GM18951 (cell line): ENCODE results near the gene FHOD3.
"Not testable (repeated sequence)": the region's sequence is repeated elsewhere in the genome, so short reads cannot be mapped to it uniquely, and the experiment has no call there.

ENCODE experiments used
- POLR2A ChIP-seq: IDR thresholded peaks from 4 replicates; pipeline ENCODE4 v1.6.1; 2011; ENCODE audit warnings: mild to moderate bottlenecking; ENCODE audit not compliant: insufficient read length, insufficient read depth; ENCODE audit errors: extremely low read depth
- in situ Hi-C: fragments of 300-500 bp; cut with MboI; formaldehyde crosslinking; loops from one replicate; pipeline ENCODE4 v1.12.0; 2022; ENCODE audit warnings: low sequenced_read_pairs, mixed read lengths, inconsistent platforms; ENCODE audit not compliant: unreplicated experiment

FHOD3 gene

DNA sequence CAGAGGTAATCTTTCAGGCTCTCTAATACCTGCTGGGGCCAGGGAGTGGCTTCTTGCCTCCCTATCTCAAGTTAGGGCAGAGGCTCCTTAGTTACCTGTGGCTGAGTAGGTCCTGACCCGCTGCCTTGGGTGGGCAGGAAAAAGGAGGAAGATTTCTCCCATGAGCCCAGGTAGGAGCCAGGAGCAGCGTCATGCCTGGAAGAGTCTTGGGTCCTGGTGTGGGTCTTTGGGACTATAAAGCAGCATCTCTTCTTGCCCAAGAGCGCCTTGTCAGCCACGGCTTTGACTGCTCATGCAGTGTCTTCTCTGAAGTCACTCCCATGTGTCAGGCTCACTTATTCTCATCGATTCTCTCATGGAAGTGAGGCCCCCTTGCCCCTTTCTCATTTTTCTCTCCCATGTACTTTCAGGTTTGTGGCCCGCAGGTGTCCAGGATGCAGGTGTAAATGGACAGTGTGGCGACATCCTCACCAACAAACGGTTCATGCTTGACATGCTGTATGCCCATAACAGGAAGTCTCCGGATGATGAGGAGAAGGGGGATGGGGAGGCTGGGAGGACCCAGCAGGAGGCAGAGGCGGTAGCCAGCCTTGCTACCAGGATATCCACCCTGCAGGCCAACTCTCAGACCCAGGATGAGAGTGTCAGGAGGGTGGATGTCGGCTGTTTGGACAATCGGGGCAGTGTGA lies 420.1 kb downstream of the FHOD3 start:
- no peak for TF ChIP-seq POLR2A
- in situ Hi-C loops: no loop called here

DNA sequence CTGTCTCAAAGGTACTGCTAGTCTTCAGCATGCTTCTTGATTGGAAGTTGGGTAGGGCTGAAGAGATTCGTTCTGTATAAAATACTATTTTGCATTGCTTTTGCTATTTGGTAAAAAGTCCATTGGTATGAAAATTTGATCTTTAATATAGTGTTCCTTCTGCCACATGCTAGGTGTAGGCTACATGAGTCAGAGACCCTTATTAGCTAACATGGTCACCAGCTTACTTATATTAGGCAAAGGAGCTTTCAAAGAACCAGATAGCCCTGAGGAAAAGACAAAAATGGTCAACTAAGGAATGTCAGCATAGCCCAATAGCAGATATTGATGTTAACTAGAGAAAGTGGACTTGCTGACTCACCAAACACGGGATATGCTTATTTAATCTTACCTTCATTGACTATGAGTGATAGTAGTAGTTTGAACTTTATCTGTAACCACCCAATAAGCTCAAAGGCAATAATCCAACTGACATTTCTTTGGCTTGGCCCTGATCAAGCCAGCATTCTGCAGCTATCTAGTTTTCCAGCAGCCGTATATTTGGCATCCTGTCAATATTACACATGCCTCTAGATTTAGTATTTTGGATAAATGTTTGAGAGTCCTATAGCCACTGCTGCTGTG lies 421.3 kb downstream of the FHOD3 start:
- no peak for TF ChIP-seq POLR2A
- in situ Hi-C loops: no loop called here

DNA sequence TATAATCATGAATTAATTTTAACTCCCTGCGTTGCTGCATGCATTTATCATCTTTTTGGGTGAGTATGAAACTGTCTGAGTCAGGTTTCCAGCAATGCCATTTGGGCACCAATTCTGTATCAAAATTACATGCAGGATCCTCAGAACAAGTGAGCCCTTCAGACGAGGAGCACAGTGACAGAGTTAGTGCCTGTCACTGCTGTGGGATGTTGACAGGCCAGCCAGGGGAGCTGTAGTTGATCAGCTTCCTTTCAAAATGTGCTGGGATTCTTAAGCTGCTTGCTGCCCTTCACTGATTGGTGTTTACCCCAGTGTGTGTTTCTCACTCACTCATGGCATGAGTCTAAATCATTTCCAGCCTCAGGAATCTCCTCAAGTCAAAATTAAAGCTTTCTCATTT lies 422.1 kb downstream of the FHOD3 start:
- TF ChIP-seq POLR2A: no peak
- in situ Hi-C loops: no loop called here

DNA sequence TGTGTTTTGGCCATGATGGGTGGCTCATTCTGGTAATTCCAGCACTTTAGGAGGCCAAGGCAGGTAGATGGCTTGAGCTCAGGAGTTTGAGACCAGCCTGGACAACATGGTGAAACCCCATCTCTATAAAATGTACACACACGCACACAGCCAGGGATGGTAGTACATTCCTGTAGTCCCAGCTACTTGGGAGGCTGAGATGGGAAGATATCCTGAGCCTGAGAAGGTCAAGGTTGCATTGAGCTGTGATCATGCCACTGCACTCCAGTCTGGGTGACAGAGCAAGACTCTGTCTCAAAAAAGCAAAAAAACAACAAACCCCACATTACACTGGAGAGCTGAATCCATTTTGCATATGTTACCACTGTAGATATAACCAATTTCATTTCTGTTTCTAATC lies 423.8 kb downstream of the FHOD3 start:
- in situ Hi-C loops: not testable (repeated sequence)

DNA sequence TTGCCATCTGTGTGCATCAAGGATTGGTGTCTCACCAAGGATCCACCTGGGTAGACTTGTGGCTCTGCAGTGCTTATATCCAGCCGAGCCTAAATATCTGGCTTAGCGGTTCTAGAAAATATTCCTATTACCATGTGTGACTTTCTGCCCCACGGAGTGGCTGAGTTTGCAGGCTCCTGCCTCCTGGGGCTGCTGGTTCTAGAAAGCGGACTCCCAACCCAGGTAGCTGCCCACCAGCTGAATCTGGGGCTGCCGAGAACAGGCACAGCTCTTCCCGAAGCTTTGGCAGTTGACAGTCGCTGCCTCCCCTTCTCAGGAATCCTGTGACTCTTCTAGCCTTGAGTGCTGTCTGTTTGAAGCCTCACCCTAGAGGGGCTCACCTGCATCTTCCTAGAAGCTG lies 426.7 kb downstream of the FHOD3 start:
- TF ChIP-seq POLR2A: no peak
- in situ Hi-C loops: no loop called here

DNA sequence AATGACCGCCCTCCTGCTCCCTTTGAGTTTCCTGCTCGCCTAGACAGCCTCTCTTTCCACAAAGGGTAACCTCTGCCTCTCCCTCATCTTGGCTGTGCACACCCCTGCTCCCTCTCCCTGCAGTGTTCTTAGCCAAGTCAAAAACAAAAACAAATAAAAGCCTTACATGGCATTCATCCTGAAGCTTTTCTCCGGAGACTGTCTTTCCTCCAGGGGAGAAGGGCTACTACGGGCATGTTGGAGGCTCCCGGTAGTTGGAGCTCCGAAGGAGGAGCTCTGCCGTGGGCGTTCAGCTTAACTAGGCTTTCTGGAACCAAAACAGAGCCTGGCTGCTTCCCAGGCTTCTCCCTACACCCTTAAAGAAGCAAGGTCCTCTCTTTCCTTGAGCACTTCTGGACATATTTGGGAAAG lies 427.1 kb downstream of the FHOD3 start:
- TF ChIP-seq POLR2A: no peak
- in situ Hi-C loops: no loop called here

DNA sequence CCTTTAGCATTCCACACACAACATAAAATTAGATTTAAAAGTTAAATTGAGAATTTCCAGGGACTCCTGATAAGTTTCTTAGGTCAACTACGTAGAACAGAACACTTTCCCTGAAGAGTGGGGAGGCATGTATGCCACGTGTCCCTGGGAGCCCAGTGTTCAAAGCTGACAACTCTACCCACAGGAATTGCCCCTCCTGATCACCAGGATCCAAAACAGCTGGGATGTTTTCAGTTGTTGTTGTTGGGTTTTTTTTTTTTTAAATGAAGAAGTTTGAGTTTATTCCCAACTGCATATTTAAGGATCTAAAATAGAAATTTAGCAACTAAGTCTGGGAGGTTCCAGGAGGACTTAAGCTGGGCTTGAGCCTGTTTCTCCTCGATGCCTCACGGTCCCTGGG lies 430.8 kb downstream of the FHOD3 start:
- TF ChIP-seq POLR2A: no peak
- in situ Hi-C loops: no loop called here

DNA sequence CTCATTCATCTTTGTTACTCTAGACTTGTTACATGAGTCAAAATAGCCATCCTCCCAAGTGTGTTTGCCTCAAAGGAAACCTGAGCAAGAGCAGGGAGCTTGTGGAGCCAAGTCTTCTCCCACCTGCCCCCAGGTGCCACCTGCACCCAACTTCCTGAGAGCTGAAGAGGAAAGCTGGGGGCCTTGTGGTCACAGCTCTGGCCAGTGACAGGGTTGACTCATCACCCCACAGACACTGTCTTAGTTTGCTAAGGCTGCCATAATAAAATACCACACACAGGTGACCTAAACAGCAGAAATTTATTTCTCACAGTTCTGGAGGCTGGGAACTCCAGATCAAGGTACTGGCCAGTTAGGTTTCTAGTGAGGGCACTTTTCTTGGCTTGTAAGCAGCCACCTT lies 431.7 kb downstream of the FHOD3 start:
- no peak for TF ChIP-seq POLR2A
- in situ Hi-C loops: no loop called here

DNA sequence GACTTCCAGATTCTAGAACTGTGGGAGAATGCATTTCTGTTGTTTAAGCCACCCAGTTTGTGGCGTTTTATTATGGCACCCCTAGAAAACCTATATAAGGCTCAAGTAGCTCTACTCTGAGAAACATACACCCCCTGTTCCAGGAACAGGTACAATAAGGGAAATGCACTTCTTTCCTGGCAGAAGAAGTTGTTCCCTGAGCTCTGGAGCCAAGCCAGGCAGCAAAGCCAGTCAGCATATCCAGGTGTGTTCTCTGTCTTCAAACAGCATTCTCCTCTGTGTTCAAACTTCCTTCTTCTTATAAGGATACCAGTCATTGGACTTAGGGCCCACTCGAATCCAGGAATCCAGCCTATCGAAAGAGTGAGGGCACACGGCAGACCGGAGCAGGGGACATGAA lies 434.8 kb downstream of the FHOD3 start:
- in situ Hi-C loops: no loop called here
- no peak for TF ChIP-seq POLR2A

DNA sequence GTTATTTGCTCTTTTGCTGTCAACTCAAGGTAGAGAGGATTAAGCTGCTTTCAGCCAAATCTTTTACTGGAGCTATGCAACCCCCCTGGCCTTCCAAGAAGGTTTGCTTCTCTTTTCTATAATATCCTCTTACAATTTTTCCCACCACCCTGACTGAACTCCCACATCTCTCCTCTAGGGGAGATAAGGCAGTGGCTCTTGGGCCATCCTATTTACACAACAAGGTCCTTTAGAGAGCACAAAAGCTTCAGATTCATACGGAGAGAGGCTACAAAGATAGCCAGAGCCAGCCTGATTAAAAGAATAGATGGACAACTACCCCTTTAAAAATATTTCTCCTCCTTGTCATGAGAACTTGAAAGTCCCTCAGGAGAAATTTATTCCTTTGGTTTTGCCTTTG lies 435.6 kb downstream of the FHOD3 start:
- no peak for TF ChIP-seq POLR2A
- in situ Hi-C loops: no loop called here

DNA sequence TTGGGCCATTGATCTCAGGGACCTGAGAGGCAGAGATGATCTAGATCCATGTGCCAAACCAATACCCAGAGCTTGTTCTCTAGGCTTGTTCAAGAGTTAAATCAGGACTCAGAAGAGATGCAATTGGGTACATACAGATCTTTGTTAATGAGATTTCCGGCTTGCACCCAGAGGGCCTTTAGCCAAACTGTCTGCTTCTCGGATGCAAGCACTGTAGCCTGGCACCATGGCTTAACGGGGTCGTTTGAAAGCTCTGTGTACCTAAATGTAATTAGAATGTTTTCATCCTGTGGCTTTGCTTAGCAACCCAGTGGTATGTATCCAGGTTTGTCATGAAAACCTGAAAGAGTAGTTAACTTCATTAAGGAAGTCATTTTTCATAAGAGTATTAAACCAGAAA lies 437.1 kb downstream of the FHOD3 start:
- no peak for TF ChIP-seq POLR2A
- in situ Hi-C loops: no loop called here

DNA sequence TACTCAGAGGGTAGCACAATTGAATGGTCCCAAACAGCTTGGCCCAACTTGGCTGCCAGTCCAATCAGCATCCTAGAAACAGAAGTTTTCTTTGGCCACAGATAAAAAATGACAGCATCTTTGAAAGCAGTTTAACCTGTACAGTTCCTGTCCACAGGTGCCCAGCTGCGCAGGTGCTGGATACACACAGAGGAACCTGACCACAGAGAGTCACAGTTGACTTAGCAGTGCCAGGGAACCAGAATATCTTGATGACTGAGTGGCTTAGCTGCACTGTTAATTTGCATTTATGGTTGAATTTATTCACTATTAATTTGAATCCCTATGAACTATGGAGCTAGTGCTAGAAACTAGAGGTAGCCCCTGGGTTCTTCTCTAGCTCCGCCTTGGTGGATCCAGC lies 437.6 kb downstream of the FHOD3 start:
- in situ Hi-C loops: no loop called here

DNA sequence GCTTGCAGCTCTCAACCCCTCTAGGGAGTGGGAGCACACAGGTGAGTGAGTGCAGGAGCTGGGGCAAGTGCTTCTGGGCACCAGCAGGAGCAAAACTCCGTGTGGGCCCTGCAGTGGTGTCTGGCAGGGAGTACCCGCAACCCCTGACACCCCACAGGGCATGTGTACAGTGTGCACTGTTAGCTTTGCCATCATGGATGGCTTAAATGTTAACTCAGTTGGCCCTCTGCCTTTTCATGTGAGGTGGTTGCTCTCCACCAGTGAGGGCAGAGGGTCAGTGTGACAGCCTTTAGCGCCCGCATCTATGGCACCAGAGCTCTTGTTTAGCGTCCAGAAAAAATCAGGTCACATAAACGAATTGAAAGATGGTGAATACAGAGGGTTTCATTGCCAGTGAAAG lies 438.6 kb downstream of the FHOD3 start:
- in situ Hi-C loops: no loop called here
- no peak for TF ChIP-seq POLR2A

More for the DNA sequence above, 437.6 kb downstream of the FHOD3 start:
- TF ChIP-seq POLR2A: no peak

DNA sequence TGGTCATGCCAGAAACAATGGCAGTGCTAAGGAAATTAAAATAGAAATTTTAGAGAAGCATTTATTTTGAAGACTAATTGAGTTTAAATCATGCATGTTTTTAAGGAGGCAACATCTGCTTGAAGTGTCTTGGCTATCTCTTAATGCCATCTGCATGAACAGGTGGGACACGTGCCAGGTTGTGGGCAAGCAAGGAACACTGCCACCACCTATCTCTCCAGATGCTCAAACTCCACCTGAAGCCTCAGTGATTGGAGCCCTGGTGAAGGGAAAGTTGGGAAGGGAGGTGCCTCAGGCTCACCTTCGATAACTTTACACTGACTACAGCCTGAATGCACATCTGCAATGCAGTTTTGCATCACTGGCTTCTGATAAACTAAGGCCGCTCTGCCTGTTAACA lies 439.8 kb downstream of the FHOD3 start:
- in situ Hi-C loops: no loop called here
- TF ChIP-seq POLR2A: no peak
